NOMO-1 (cell line): Measurements from ENCODE around the gene CEP192.
A peak's percentile ranks its signal among the peaks of the same experiment; 100 is the strongest.
"Not testable (repeated sequence)": the region's sequence is repeated elsewhere in the genome, so short reads cannot be mapped to it uniquely, and the experiment has no call there.

Experiments
- DNase-seq, 2 experiments: peaks; one replicate each; lab custom pipeline; 2025; ENCODE audit not compliant: unreplicated experiment in 2 of 2; lab: John Stamatoyannopoulos, UW

The CEP192 gene

DNA sequence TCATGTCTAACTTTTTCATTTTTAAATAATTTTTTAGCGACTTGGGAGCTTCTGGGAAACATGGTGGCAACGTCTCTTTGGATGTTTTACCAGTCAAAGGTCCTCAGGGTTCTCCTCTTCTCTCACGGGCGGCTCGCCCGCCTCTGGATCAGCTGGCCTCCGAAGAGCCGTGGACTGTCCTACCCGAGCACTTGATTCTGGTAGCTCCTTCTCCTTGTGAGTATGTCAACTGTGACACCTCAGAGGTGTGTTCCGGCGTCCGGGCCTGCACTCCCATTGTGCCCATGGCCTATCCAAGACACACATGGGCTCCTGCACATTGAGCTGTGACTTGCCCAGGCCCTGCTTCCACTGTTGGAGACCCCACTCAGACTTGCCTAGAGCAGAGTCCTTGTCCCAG, 104.3 kb downstream of the CEP192 start:
- no peak for DNase-seq

- DNase-seq = no peak
Measured at GRCh38 chr18:13096232-13096631, 105.1 kb downstream of the CEP192 start.

DNA sequence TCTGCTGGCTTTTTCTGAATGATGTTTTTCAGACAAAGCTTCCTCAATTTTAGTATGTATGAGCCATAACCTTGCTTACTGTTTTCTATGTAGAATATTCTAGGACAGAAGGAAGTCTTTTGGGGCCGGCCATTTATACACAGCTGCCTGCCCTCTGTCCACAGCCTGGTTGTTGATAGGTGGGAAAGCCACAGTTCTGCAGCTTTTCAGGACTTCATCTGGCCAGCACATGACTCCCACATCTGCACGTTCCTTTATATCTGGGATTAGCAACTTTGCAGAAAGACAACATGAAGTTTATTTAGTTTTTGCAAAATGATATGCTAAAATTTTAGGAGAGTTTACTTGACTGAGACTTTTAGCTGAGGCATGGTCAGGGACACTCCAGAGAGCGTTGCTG, 105.6 kb downstream of the CEP192 start:
- DNase-seq = no peak

- DNase-seq = not testable (repeated sequence)
Measured at GRCh38 chr18:13098104-13098503, 106.9 kb downstream of the CEP192 start.

- no peak for DNase-seq
Measured at GRCh38 chr18:13099113-13099512, 108.0 kb downstream of the CEP192 start.

DNA sequence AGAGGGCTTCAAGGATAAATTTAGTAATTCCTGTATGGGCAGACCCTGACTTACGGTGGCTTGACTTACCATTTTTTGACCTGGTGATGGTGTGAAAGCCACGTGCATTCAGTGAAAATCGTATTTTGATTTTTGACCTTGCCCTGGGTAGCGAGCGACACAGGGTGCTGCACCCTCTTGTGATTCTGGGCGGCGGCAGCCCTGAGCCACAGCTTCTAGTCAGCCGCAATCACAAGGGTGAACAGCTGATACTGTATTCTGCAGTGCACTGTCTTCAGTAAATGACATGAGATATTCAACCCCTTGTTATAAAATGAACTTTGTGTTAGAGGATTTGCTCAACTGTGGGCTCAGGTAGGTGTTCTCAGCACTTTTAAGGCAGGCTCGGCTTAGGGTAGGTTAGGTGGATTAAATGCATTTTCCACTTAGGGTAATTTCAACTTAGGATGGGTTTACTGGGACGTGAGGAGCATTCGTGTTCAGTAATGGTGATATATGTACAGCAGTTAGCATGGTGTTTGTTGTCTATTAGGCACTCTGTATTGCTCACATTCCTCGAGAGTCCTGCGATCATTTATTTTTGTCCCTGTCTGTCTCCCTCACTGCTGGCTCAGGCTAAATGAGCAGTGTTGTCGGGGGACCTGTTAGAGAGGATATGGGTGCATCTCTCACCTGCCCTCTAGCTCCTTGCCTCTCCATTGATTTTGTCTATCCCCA, 109.9 kb downstream of the CEP192 start:
- no peak for DNase-seq

DNA sequence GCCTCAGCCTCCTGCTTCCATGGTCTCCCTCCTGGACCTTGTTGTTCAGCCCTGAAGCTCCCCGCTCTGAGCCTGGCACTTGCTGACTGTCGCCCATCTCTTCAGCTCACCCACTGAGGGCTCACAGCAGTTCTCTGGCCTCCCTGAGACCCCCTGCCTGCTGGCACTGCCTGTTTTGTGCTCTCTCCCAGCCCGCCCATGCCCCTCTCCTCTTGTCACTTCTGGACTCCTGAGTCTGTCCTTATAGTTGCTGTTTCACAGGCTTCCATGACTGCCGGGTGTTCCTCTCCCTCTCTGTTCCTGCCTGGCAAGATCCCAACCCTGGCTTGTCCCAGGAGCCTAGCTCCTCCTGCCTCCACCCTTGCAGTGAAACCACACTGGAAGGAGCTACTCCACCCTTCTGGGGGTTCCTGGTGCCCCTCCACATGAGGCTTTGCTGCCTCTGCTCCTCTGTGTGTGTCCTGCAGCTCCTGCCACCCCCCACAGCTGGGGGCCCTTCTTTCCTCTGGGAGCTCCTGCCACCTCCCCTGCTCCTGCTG, 110.6 kb downstream of the CEP192 start:
- no peak for DNase-seq

GRCh38 chr18:13103366-13103765, 112.2 kb downstream of the CEP192 start:
- peak in 1 of 2 experiments; percentile 1 for DNase-seq

DNA sequence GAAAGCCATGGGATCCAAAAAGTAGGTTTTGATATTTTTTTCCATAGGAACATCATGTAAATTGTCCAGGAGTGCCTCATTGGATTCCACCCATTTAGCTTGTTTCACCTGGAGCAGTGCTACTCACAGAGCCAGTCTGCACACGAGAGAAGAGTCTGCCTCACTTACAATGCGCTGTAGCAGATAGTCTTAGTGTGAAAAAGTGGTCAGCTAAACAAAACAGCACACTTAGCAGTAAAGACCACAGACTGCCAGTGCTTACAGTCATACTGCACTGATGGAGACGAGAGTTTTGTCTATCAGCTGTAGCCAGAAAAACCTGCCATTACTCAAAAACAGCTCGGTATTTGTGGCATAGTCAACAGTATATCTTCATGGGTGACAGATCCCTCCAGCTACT, 113.9 kb downstream of the CEP192 start:
- no peak for DNase-seq

DNA sequence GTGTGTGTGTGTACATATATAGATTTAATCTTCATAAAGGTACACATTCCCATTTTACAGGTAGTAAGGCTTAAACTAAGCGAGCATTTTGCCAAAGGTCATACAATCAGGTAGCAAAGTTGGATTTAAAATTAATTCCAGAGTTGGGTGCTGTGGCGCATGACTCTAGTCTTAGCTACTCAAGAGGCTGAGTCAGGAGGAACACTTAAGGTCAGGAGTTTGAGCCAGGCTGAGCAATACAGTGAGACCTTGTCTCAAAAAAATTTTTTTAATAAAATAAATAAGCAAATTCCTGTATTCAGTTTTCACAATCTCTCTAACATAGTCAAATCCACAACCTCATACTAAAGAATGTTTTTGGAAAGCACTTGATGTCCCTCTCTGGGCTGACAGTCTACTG, 115.9 kb downstream of the CEP192 start:
- DNase-seq = no peak

GRCh38 chr18:13108330-13108729, 117.2 kb downstream of the CEP192 start:
- DNase-seq = no peak

GRCh38 chr18:13110559-13110958, 119.4 kb downstream of the CEP192 start:
- no peak for DNase-seq

- DNase-seq = no peak
Measured at GRCh38 chr18:13112982-13113381, 121.8 kb downstream of the CEP192 start.

DNA sequence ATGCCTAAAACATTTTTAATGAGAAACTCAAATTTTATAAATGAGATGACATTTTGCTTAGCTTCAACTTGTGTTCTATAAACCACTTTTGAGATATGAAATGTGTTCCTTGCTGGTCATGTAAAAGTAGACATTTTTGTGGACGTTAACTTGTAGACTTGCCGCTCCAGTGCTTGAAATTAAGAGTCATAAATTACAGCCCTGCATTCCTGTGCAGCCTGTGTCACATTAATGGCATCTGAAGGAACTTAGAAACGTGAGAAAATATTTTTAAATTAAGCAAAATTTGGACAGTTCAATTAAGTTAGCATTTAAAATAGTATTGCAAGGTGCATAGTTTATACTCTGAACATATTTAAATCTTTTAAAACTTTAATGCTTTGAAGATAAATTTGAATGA, 129.1 kb downstream of the CEP192 start:
- no peak for DNase-seq

DNA sequence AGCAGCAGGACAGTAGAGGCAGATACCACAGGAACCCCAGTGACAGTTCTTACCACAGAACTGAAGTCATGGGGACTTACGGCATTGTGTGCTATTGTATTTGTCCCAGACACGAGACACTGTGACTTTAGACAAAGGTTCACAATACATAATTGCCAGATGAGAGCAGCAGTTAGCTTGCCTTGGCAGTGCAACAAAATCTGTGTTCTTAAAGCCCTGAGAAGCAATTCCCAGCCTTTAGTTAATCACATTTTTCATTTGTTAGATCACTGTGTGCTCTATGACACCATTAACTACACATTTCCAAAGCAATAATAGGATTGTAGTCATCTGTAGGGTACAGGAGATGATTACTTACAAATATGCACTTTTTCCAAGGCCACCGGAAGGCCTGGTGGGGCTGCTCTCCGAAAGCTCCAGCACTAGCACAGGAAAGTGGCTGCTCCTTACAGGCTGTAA, 129.8 kb downstream of the CEP192 start:
- DNase-seq = no peak

- DNase-seq = no peak
Measured at GRCh38 chr18:13124411-13124810, 133.2 kb downstream of the CEP192 start.

DNA sequence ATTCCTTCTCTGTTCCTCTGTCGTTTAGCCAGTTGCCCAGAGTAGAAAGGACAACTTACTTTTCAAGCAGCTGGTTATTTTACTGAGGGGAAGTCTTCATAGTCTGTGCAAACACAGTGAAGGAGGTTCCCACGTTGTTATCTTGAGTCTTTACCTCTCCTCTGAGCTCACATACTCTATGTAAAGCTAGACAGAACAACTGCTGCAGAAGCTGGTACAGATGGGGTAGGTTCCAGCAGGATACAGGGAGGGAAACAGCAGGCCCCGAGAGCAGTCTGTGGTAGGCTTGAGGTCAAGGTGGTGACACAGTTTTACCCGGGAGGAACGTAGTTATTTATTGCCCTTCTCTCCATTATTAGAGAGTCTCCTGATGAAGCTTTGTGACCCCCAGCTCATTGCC, 134.0 kb downstream of the CEP192 start:
- no peak for DNase-seq

- no peak for DNase-seq
Measured at GRCh38 chr18:13126966-13127598, 135.9 kb downstream of the CEP192 start.

DNA sequence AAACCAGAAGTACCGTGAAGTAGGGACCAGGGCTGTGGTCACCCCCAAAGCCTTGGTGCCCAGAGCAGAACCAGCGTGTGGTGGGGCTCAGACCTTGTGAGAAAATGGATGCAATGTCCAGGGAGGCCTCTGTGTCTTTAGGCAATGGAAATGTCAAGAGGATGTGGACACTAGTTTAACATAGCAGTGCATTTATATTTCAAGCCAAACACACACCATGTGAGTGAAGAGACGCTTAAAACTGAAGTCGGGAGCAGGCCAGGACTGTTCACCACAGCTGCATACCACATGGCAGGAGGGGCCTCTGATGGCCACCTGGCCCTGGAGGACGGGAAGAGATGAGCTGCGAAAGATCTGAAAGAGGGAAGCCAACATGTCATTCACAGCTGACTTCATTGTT, 140.1 kb downstream of the CEP192 start:
- no peak for DNase-seq

- DNase-seq = no peak
Measured at GRCh38 chr18:13134551-13135401, 143.6 kb downstream of the CEP192 start.
